Endodermal cell (in vitro differentiated cells): ENCODE results near the gene IQGAP1. TPM values are rescaled to one million over a fixed set of nuclear protein-coding genes. Genes with fewer than 3 reads are reported as not detected.

Experiments
- DNase-seq: peaks from one replicate; pipeline ENCODE4 v3.0.0-alpha.2; 2017
- H3K27ac ChIP-seq: 2 replicates; pipeline ENCODE4 v1.5.1; 2013; ENCODE audit warnings: mild to moderate bottlenecking, low read depth, low read length, moderate library complexity
- H3K27me3 ChIP-seq: 2 replicates; pipeline ENCODE4 v1.6.1; 2013; ENCODE audit warnings: mild to moderate bottlenecking, low read length, moderate library complexity; ENCODE audit not compliant: insufficient read depth, control insufficient read depth, poor library complexity, severe bottlenecking
- H3K36me3 ChIP-seq: 2 replicates; pipeline ENCODE4 v1.7.0; 2013; ENCODE audit warnings: mild to moderate bottlenecking, low read length, moderate library complexity; ENCODE audit not compliant: control insufficient read depth, insufficient read depth
- H3K4me1 ChIP-seq: one replicate; pipeline ENCODE4 v1.7.0; 2013; ENCODE audit warnings: low read length; ENCODE audit not compliant: control insufficient read depth, insufficient read depth
- H3K4me3 ChIP-seq: 2 replicates; pipeline ENCODE4 v1.5.1; 2013; ENCODE audit warnings: mild to moderate bottlenecking, low read length, moderate library complexity
- H3K9ac ChIP-seq: 2 replicates; pipeline ENCODE4 v1.6.1; 2013; ENCODE audit warnings: mild to moderate bottlenecking, low read length, moderate library complexity; ENCODE audit not compliant: poor library complexity, severe bottlenecking; ENCODE audit errors: extremely low read depth
- H3K9me3 ChIP-seq: 2 replicates; pipeline ENCODE4 v1.6.1; 2013; ENCODE audit warnings: mild to moderate bottlenecking, low read length, moderate library complexity; ENCODE audit not compliant: control insufficient read depth
- H3K27ac Mint-ChIP-seq: 2 replicates; pipeline ENCODE4 v1.8.0; 2020; ENCODE audit warnings: mixed read lengths
- H3K27me3 Mint-ChIP-seq: 2 replicates; pipeline ENCODE4 v1.8.0; 2021; ENCODE audit warnings: mild to moderate bottlenecking, mixed read lengths; ENCODE audit not compliant: insufficient read depth
- H3K36me3 Mint-ChIP-seq: 2 replicates; pipeline ENCODE4 v1.8.0; 2020; ENCODE audit warnings: low read depth, mixed read lengths
- H3K4me1 Mint-ChIP-seq: 2 replicates; pipeline ENCODE4 v1.8.0; 2020; ENCODE audit warnings: mixed read lengths
- H3K4me3 Mint-ChIP-seq: 2 replicates; pipeline ENCODE4 v1.8.0; 2020; ENCODE audit warnings: mild to moderate bottlenecking, moderate library complexity, mixed read lengths
- H3K9me3 Mint-ChIP-seq: 2 replicates; pipeline ENCODE4 v1.8.0; 2020; ENCODE audit warnings: mild to moderate bottlenecking, mixed read lengths
- CTCF ChIP-seq: fragments of 200-600 bp; sonication (generic); conservative IDR thresholded peaks from 2 replicates; pipeline ENCODE4 v1.5.0; 2021; ENCODE audit warnings: antibody characterized with exemption, mild to moderate bottlenecking
- WGBS, 2 experiments: methylation state at CpG; one replicate each; pipeline versions ENCODE4 v1.1.5 to v1.1.7; 2013; ENCODE audit warnings: missing lambda C conversion rate in 2 of 2, mixed read lengths in 1 of 2; ENCODE audit not compliant: insufficient coverage in 1 of 2, insufficient read length in 1 of 2; 5-methylcytosine and 5-hydroxymethylcytosine counted together
- total RNA-seq, 2 donors: library from RNA; stranded (reverse); fragmentation: NEBNext Ultra II Directional in 1 of 2; extraction: Animal tissue kit (Norgen Biotek cat#: 25700) in 1 of 2; gene quantifications; 2 replicates in 1 of 2; 3 replicates in 1 of 2; pipeline ENCODE4 v1.2.1, GENCODE V29; 2021

The IQGAP1 gene
- total RNA-seq, 2 donors from 2014 or later = 94.4 to 124 TPM

- Mint-ChIP-seq H3K4me1 (no peaks in the 10 kb centered on the region), H3K27ac (no peak overlapping the region), H3K4me3 (no peak overlapping the region), H3K36me3 (no peaks in the 10 kb centered on the region), H3K9me3 (peaks cover 3% of the 10 kb centered on the region), H3K27me3 (peaks cover 68% of the 10 kb centered on the region)
- Histone ChIP-seq H3K9me3 (no peaks in the 10 kb centered on the region), H3K4me3 (no peak overlapping the region), H3K36me3 (no peaks in the 10 kb centered on the region), H3K27me3 (peaks cover 74% of the 10 kb centered on the region), H3K9ac (no peak overlapping the region), H3K4me1 (no peaks in the 10 kb centered on the region), H3K27ac (no peak overlapping the region)
- TF ChIP-seq CTCF = peak; percentile 35
- peak; percentile 85 for DNase-seq
- 52 to 64% methylated on average over 5 to 6 of the region's 6 CpGs for WGBS, 2 experiments
These were observed 47.7 kb upstream of the IQGAP1 start for GRCh38 chr15:90340345-90340744.

GRCh38 chr15:90343302-90343790, 44.7 kb upstream of the IQGAP1 start:
- WGBS, 2 experiments = 92 to 97% methylated on average over 4 to 5 of the region's 5 CpGs
- Histone ChIP-seq H3K4me3 (no peak overlapping the region), H3K9me3 (no peaks in the 10 kb centered on the region), H3K27ac (no peak overlapping the region), H3K27me3 (peaks cover 80% of the 10 kb centered on the region), H3K36me3 (no peaks in the 10 kb centered on the region), H3K9ac (no peak overlapping the region), H3K4me1 (no peaks in the 10 kb centered on the region)
- Mint-ChIP-seq H3K27ac (no peak overlapping the region), H3K36me3 (no peaks in the 10 kb centered on the region), H3K4me3 (no peak overlapping the region), H3K27me3 (peaks cover 86% of the 10 kb centered on the region), H3K9me3 (peaks cover 3% of the 10 kb centered on the region), H3K4me1 (no peaks in the 10 kb centered on the region)
- no peak for TF ChIP-seq CTCF
- DNase-seq = no peak

DNA sequence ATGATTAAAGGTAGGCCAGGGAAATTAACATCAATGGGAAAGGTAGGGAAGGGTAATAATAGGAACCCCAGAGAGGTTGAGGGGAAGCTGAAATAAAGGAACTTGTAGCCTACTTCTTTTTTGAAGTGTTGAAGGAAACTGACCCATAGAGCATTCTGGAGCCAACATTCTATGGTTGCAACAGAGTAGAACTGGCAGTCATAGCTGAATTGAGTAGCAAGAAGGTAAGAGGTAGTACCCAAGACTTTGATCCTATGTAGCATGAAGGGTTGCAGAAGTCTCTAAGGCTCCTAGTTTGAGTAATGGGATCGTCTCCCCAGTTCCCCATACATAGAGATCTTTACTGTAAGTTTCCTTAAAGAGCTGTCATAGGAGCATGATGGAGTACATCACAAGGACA, 43.4 kb upstream of the IQGAP1 start:
- 86 to 100% methylated on average over 1 of the region's 1 CpG for WGBS, 2 experiments
- H3K9ac ChIP-seq = no peak overlapping the region
- peaks cover 3% of the 10 kb centered on the region for H3K9me3 Mint-ChIP-seq
- H3K4me1 Mint-ChIP-seq = no peaks in the 10 kb centered on the region
- no peak overlapping the region for H3K27ac Mint-ChIP-seq
- H3K4me3 ChIP-seq = no peak overlapping the region
- no peak for TF ChIP-seq CTCF
- H3K36me3 ChIP-seq = no peaks in the 10 kb centered on the region
- H3K4me3 Mint-ChIP-seq = no peak overlapping the region
- no peaks in the 10 kb centered on the region for H3K9me3 ChIP-seq
- no peak for DNase-seq
- H3K36me3 Mint-ChIP-seq = no peaks in the 10 kb centered on the region
- no peaks in the 10 kb centered on the region for H3K4me1 ChIP-seq
- H3K27ac ChIP-seq = no peak overlapping the region
- H3K27me3 ChIP-seq = peaks cover 76% of the 10 kb centered on the region
- H3K27me3 Mint-ChIP-seq = peaks cover 81% of the 10 kb centered on the region
